Central memory CD8-positive, alpha-beta T cell (primary cell): ENCODE measurements around the gene NME3.
"Not testable (repeated sequence)": the region's sequence is repeated elsewhere in the genome, so short reads cannot be mapped to it uniquely, and the experiment has no call there.

Experiments
- ATAC-seq: fragments of 150-1000 bp; cut with Tn5 transposase; replicated peaks from 2 replicates; pipeline ENCODE4 v1.10.0; 2022; ENCODE audit warnings: mild to moderate bottlenecking, moderate FRiP score, moderate number of reproducible peaks; ENCODE audit not compliant: poor library complexity, severe bottlenecking; ENCODE audit errors: extremely low read depth
- DNase-seq, 2 donors: peaks; one replicate each; pipeline ENCODE4 v3.0.0; 2021; ENCODE audit warnings: low spot score in 2 of 2
- H3K27ac Mint-ChIP-seq: one replicate; pipeline ENCODE4 v1.8.0; 2022; ENCODE audit warnings: low read depth, mild to moderate bottlenecking, moderate library complexity, mixed read lengths
- H3K27me3 Mint-ChIP-seq: one replicate; pipeline ENCODE4 v1.8.0; 2022; ENCODE audit warnings: mixed read lengths
- H3K36me3 Mint-ChIP-seq: one replicate; pipeline ENCODE4 v1.8.0; 2022; ENCODE audit warnings: mild to moderate bottlenecking, moderate library complexity, mixed read lengths; ENCODE audit not compliant: insufficient read depth
- H3K4me1 Mint-ChIP-seq: one replicate; pipeline ENCODE4 v1.8.0; 2022; ENCODE audit warnings: mixed read lengths
- H3K4me3 Mint-ChIP-seq: one replicate; pipeline ENCODE4 v1.8.0; 2022; ENCODE audit warnings: mild to moderate bottlenecking, moderate library complexity, mixed read lengths
- H3K9me3 Mint-ChIP-seq: one replicate; pipeline ENCODE4 v1.8.0; 2022; ENCODE audit warnings: mixed read lengths

NME3 gene

DNA sequence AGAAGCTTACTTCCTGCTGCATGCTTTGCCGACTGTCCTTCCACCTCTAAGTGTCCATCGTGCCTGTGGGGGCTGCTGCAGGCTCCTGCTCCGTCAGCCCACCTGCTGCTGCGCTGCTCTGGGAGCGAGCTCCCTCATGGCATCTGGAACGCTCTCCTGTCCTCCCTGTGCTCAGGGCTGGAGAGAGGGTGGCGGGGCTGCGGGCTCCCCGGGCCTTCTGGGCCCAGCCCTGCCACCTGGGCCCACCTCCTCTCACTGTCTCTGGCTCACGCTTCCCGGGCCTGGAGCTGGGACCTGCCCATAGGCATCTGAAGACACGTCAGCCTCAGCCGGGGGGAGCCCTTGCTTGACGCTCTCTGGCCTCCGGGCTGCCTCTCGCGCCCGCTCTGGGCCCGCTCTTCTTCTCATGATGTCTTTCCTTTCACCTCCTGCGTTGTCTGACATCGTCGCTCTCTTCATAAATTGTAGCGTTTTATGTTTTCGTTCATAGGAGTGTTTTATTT is 27.0 kb downstream of the NME3 start:
- ATAC-seq, result no peak
- H3K36me3 Mint-ChIP-seq, result peaks cover 23% of the 10 kb centered on the region
- no peaks in the 10 kb centered on the region for H3K4me1 Mint-ChIP-seq
- no peaks in the 10 kb centered on the region for H3K27me3 Mint-ChIP-seq
- no peaks in the 10 kb centered on the region for H3K9me3 Mint-ChIP-seq
- no peak for DNase-seq
- H3K27ac Mint-ChIP-seq, result no peak overlapping the region
- no peak overlapping the region for H3K4me3 Mint-ChIP-seq

DNA sequence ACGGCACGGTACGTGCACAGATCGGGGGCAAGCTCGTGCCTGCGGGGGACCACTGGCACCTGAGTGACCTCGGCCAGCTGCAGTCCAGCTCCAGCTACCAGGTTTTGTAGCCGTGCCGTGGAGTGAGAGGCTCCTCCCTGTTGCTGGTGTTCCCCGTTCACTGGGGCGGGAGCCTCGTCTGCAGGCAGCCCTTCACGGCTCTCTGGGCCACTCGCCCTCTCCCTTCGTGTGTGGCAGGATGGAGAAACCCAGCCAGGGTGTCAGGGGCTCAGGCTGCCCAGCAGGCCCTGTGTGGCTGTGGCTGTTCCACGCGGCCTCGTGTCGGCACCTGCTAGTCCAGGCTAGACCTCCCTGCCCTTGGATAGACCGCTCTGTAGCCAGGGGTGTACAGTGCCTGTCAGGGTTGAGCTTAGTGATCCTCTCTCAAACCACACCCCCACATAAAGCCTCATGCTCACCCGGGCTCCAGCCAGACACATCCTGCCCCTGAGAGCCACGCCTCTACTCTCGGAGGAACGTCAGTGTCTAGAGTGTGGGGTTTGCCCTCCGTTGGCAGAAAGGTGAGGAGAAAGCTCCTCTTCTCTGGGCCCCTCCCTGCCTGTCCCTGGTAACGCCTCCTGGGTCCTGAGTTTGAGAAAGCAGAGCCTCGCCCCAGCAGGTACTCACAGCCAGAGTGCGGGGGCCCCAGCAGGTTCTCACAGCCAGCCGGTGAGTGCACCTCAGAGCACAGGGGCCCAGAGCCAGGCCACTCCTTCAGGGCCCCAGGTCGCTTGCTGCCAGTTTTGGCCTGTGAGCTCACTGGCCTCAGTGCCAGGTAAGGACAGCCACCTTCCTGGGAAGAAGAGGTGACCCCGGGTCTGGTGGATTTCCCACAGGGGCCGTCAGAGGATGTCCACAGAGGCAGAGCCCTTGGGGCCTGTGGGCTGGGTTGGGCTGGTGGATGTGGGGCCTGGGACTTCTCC is 27.7 kb downstream of the NME3 start:
- H3K27me3 Mint-ChIP-seq, result no peaks in the 10 kb centered on the region
- no peaks in the 10 kb centered on the region for H3K4me1 Mint-ChIP-seq
- no peak overlapping the region for H3K27ac Mint-ChIP-seq
- H3K9me3 Mint-ChIP-seq, result no peaks in the 10 kb centered on the region
- no peak for DNase-seq
- ATAC-seq, result no peak
- peaks cover 19% of the 10 kb centered on the region for H3K36me3 Mint-ChIP-seq
- no peak overlapping the region for H3K4me3 Mint-ChIP-seq

DNA sequence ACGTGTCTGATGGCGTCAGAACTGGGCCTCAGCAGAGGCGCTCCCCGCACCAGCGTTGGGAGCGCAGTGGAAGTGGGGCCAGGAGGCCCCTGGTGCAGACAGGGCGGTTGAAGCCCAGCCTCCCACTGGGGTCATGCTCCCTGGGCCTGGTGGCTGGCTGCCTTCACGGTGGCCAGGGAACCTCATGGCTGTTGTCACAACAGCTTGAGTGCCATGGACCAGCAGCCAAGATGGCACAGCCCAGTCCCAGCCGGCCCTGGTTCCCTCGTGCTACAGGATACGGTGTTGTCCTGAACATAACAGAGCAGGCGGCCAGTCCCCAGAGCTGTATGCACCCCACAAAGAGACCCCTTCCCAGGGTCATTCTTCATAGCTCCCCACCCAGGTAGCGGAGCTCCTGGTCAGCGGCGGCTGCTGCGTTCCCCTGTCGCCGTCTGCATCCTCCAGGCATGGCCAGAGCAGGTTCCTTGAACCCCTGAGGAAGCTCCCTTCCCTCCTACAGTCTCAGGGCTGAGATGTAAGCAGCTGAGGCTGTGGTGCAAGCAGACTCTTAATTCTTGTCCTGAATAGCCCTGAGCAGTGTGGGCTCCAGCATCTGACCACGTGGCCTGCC is 29.7 kb downstream of the NME3 start:
- ATAC-seq, result no peak
- Mint-ChIP-seq H3K27me3 (no peaks in the 10 kb centered on the region), H3K9me3 (no peaks in the 10 kb centered on the region), H3K4me1 (no peaks in the 10 kb centered on the region), H3K27ac (peak overlapping the region; percentile 55), H3K36me3 (peaks cover 9% of the 10 kb centered on the region), H3K4me3 (no peak overlapping the region)
- DNase-seq, result no peak

DNA sequence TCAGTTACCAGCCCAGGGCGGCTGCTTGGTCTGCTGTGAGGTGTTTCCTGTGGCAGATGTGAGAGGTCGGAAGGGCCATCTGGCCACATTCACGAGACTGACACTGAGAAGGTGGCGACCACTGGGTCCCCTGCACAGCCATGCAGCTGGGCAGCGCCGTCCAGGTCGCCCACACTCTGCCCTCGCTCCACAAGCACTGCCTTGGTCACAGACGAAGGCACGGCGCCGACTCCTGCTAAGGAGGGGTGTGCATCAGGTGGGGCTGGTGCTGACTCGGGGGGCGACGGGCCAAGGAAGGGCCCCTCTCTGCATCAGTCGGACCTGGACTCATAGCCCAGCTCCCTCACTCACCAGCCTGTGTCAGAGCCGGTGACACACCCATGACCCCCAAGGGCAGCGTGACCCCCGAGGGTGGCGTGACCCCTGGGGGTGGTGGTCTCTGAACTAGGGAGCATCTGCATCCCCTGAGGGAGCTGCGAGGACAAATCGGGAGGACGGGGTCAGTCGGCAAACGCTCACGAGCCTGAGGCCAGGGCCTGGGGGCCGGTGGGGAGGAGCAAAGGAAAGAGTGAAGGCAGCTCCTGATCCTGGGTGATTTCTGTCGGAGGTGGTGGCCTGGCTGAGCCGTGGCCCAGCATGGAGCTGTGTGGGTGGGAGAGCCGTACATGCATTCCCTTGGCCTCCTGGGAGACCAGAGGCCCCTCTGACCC is 30.4 kb downstream of the NME3 start:
- no peak for ATAC-seq
- DNase-seq, result no peak
- no peaks in the 10 kb centered on the region for H3K9me3 Mint-ChIP-seq
- H3K4me1 Mint-ChIP-seq, result no peaks in the 10 kb centered on the region
- no peaks in the 10 kb centered on the region for H3K27me3 Mint-ChIP-seq
- H3K36me3 Mint-ChIP-seq, result peaks cover 9% of the 10 kb centered on the region
- H3K4me3 Mint-ChIP-seq, result no peak overlapping the region
- H3K27ac Mint-ChIP-seq, result no peak overlapping the region

DNA sequence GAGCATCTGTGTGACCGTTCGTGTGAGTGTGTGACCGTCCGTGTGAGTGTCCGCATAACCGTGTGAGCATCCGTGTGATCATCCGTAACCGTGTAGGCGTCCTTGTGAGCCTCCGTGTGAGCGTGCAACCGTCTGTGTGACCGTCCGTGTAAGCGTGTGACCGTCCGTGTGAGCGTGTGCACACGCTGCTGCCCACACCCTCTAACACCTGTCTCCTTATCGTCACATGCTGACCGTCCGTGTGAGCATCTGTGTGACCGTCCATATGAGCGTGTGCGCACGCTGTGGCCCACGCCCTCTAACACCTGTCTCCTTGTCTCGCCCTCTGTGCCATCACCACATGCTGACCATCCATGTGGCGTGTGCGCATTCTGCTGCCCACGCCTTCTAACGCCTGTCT is 31.1 kb downstream of the NME3 start:
- Mint-ChIP-seq H3K27me3 (no peaks in the 10 kb centered on the region), H3K27ac (no peak overlapping the region), H3K9me3 (no peaks in the 10 kb centered on the region), H3K4me1 (no peaks in the 10 kb centered on the region), H3K36me3 (peaks cover 7% of the 10 kb centered on the region), H3K4me3 (no peak overlapping the region)
- ATAC-seq, result no peak
- no peak for DNase-seq

DNA sequence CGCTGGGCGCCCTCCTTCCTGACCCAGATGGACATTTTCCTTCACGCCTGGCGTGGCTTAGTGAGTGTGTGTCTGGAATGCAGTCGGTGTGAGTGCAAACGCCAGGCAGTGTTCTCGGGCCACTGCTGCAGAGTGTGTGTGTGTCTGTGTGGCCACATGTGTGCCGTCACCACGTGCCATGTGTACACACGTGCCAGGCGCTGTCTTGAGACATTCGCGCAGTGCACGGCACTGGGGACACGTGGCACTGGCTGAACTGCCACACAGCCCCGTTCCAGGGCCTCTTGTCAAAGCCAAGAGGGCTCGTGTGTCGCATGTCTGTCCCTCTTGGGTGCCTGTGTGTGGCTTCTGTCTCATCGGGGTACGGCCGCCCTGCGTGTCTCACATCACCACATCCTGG is 36.5 kb downstream of the NME3 start:
- Mint-ChIP-seq H3K4me3 (no peak overlapping the region), H3K4me1 (no peaks in the 10 kb centered on the region), H3K27me3 (no peaks in the 10 kb centered on the region), H3K9me3 (no peaks in the 10 kb centered on the region), H3K27ac (no peak overlapping the region), H3K36me3 (peaks cover 6% of the 10 kb centered on the region)
- DNase-seq (no peak), ATAC-seq (no peak)

DNA sequence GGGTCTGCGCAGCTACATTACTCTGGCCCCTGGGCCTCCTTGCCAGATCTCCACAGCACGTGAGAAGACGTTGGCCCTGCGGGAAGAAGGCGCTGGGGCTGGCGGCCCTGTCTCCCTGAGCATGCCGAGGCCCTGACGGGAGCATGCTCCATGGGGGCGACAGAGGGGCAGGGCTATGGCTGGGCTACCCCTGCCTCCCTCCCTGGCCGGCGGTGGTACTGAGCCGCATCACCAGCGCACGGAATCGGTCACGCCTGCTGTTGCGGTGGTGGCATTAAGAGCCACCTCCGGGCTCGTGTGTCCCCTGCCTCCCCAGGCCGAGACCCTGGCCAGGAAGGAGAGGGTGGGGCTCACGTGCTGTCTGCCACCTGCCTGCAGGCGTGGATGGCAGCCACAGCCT is 37.2 kb downstream of the NME3 start:
- no peak overlapping the region for H3K4me3 Mint-ChIP-seq
- H3K27me3 Mint-ChIP-seq, result no peaks in the 10 kb centered on the region
- H3K27ac Mint-ChIP-seq, result no peak overlapping the region
- ATAC-seq (no peak), DNase-seq (no peak)
- no peaks in the 10 kb centered on the region for H3K4me1 Mint-ChIP-seq
- peaks cover 7% of the 10 kb centered on the region for H3K36me3 Mint-ChIP-seq
- H3K9me3 Mint-ChIP-seq, result no peaks in the 10 kb centered on the region

DNA sequence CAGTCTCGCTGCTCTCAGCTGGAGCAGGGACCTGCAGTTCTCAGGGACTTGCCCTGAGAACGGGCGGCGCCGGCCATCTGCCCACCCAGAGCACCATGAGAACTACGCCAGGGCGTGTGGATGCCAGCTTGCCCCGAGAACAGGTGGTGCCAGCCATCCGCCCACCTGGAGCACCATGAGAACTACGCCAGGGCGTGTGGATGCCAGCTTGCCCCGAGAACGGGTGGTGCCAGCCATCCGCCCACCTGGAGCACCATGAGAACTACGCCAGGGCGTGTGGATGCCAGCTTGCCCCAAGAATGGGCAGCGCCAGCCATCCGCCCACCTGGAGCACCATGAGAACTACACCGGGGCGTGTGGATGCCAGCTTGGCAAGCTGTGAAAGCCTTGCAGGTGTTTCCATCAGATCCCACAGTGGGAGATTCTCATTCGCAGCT is 38.8 kb downstream of the NME3 start:
- not testable (repeated sequence) for H3K9me3 Mint-ChIP-seq, H3K27ac Mint-ChIP-seq, H3K4me1 Mint-ChIP-seq, DNase-seq, H3K4me3 Mint-ChIP-seq, H3K27me3 Mint-ChIP-seq, ATAC-seq
- peaks cover 11% of the 10 kb centered on the region for H3K36me3 Mint-ChIP-seq

DNA sequence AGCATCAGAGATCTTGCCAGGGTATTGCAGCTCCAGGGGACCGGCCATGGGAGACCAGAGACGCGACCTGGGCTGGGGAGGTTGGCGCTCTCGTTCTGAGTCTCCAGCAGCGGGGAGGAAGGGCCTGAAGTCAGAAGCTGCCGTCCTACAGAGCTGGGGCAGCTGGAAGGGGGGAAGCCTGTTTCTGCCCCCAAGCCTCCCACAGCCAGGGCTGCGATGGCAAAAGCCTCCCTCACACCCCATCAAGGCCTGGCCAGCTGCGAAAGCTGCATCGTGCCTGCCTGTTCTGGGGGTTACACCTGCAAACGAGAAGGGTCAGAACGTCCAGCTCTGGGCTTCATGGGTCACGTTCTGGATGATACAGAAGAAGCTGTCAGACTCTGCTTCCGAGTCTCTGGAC is 39.3 kb downstream of the NME3 start:
- Mint-ChIP-seq H3K4me3 (no peak overlapping the region), H3K27me3 (no peaks in the 10 kb centered on the region), H3K36me3 (peaks cover 11% of the 10 kb centered on the region), H3K9me3 (no peaks in the 10 kb centered on the region), H3K27ac (no peak overlapping the region), H3K4me1 (peaks cover 3% of the 10 kb centered on the region)
- no peak for DNase-seq
- ATAC-seq, result no peak

DNA sequence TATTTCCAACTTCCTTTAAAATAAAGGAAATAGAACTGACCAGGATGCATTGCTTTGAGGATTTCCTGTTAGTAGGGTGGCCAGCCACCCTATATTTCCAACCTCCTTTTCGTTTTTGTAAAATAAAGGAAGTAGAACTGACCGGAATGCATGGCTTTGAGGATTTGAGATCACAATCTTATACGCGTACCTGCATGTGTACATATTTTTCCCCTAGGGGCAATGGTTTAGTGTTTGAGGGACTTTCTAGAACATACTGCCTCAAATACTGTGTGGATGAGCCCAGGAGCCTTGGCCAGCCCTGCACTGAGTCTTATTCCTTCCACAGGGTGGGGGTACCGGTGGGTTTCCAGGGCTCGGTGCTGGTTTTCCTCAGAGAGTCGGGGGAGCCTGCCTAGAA is 39.7 kb downstream of the NME3 start:
- H3K4me3 Mint-ChIP-seq, result no peak overlapping the region
- ATAC-seq (no peak), DNase-seq (no peak)
- no peaks in the 10 kb centered on the region for H3K9me3 Mint-ChIP-seq
- H3K4me1 Mint-ChIP-seq, result peaks cover 8% of the 10 kb centered on the region
- no peaks in the 10 kb centered on the region for H3K27me3 Mint-ChIP-seq
- H3K27ac Mint-ChIP-seq, result peak overlapping the region; percentile 53
- peaks cover 15% of the 10 kb centered on the region for H3K36me3 Mint-ChIP-seq

DNA sequence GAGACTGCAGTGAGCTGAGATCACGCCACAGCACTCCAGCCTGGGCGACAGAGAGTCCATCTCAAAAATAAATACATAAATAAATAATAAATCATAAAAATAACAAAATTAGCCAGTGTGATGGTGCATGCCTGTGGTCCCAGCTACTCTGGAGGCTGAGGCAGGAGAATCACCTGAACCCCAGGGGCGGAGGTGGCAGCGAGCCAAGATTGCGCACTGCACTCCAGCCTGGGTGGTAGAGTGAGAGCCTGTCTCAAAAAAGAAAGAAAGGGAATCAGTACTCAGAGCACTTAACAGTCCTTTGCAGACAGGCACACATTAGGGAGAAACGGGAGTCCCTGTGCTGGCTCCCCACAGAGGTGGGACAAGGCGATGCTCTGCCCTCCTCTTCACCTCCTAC is 40.3 kb downstream of the NME3 start:
- Mint-ChIP-seq H3K27me3 (no peaks in the 10 kb centered on the region), H3K36me3 (peaks cover 15% of the 10 kb centered on the region), H3K27ac (peak overlapping the region; percentile 53), H3K4me1 (peaks cover 8% of the 10 kb centered on the region), H3K4me3 (no peak overlapping the region), H3K9me3 (no peaks in the 10 kb centered on the region)
- DNase-seq (no peak), ATAC-seq (no peak)

DNA sequence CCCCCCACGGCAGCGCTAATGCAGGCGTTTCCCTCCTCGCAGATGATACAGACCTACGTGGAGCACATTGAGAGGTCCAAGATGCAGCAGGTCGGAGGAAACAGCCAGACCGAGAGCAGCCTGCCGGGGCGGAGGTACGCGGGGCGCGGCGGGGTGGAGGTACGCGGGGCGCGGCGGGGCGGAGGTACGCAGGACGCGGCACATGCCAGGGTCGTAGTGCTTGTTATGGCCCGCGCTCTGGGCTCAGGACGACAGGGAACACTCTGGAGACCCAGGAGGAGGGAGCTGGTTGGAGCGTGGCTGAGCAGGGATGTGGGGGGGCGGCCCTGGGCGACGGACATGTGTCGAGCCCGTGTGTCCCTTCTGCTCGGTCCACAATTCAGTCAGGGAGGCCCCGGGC is 41.9 kb downstream of the NME3 start:
- Mint-ChIP-seq H3K36me3 (peaks cover 13% of the 10 kb centered on the region), H3K9me3 (no peaks in the 10 kb centered on the region), H3K4me1 (peaks cover 8% of the 10 kb centered on the region), H3K4me3 (no peak overlapping the region), H3K27me3 (no peaks in the 10 kb centered on the region), H3K27ac (no peak overlapping the region)
- ATAC-seq, result no peak
- DNase-seq, result no peak
